AG04450 (cell line): ENCODE results near the gene RAI1. TPM values are rescaled to one million over a fixed set of nuclear protein-coding genes. Genes with fewer than 3 reads are reported as not detected.

Source experiments
- CTCF ChIA-PET: fragments of 300-600, 350-600 bp; formaldehyde crosslinking; extraction: SDS; loops from one replicate; lab custom pipeline; 2022; ENCODE audit warnings: antibody characterized with exemption, inconsistent platforms; lab: Charles Lee
- POLR2A ChIA-PET: fragments of 350-600 bp; formaldehyde crosslinking; extraction: SDS; loops from one replicate; lab custom pipeline; 2021; ENCODE audit warnings: antibody characterized with exemption, inconsistent platforms; lab: Yijun Ruan, JAX
- DNase-seq: peaks from one replicate; pipeline ENCODE4 v3.0.0-alpha.2; 2011; ENCODE audit warnings: low read depth, low spot score
- H3K27ac ChIP-seq: one replicate; pipeline ENCODE4 v1.5.1; 2012; ENCODE audit warnings: low read depth, low read length, control low read depth
- H3K27me3 ChIP-seq: one replicate; pipeline ENCODE4 v1.6.0; 2012; ENCODE audit warnings: low read length; ENCODE audit not compliant: control insufficient read depth, insufficient read depth
- H3K4me3 ChIP-seq: 2 replicates; pipeline ENCODE4 v1.5.1; 2011; ENCODE audit warnings: mild to moderate bottlenecking, low read depth, low read length, control low read depth
- H3K9me3 ChIP-seq: 2 replicates; pipeline ENCODE4 v1.5.1; 2012; ENCODE audit warnings: low read length; ENCODE audit not compliant: control insufficient read depth, insufficient read depth
- CTCF ChIP-seq: IDR thresholded peaks from 2 replicates; pipeline ENCODE4 v1.5.1; 2011; ENCODE audit warnings: low read depth, low read length, control low read depth, inconsistent platforms
- polyA plus RNA-seq: library from polyadenylated mRNA; depleted of rRNA; stranded (reverse); fragments of >200 nt; gene quantifications from 2 replicates; pipeline ENCODE4 v1.2.3, GENCODE V29; 2011

The RAI1 gene
- polyA plus RNA-seq, 1 experiment = 2.1 TPM

GRCh38 chr17:17767154-17767869 lies 86.1 kb downstream of the RAI1 start:
- H3K4me3 ChIP-seq = no peak overlapping the region
- no peaks in the 10 kb centered on the region for H3K27me3 ChIP-seq
- no peak for DNase-seq
- no peaks in the 10 kb centered on the region for H3K9me3 ChIP-seq
- ChIA-PET POLR2A (no interaction called here), CTCF (no interaction called here)
- no peak overlapping the region for H3K27ac ChIP-seq
- no peak for TF ChIP-seq CTCF

GRCh38 chr17:17767887-17768418 lies 86.7 kb downstream of the RAI1 start:
- DNase-seq = no peak
- POLR2A ChIA-PET = interaction anchor here (0.6 kb wide), 1 partner anchor 104 kb away, joined by 3 read pairs; no protein-coding TSS in a partner anchor
- TF ChIP-seq CTCF = no peak
- Histone ChIP-seq H3K9me3 (no peaks in the 10 kb centered on the region), H3K27me3 (no peaks in the 10 kb centered on the region), H3K27ac (no peak overlapping the region), H3K4me3 (no peak overlapping the region)
- CTCF ChIA-PET = no interaction called here

- CTCF ChIA-PET = no interaction called here
- TF ChIP-seq CTCF = no peak
- Histone ChIP-seq H3K9me3 (no peaks in the 10 kb centered on the region), H3K27me3 (no peaks in the 10 kb centered on the region), H3K4me3 (no peak overlapping the region), H3K27ac (no peak overlapping the region)
- POLR2A ChIA-PET = interaction anchor here (0.6 kb wide), 1 partner anchor 105 kb away, joined by 3 read pairs; no protein-coding TSS in a partner anchor
- no peak for DNase-seq
Measured at GRCh38 chr17:17768424-17769088, 87.3 kb downstream of the RAI1 start.

GRCh38 chr17:17769869-17770631 lies 88.8 kb downstream of the RAI1 start:
- H3K27me3 ChIP-seq = no peaks in the 10 kb centered on the region
- H3K4me3 ChIP-seq = no peak overlapping the region
- POLR2A ChIA-PET = interaction anchor here (0.5 kb wide), 1 partner anchor 9 kb away, joined by 5 read pairs; no protein-coding TSS in a partner anchor
- DNase-seq = no peak
- CTCF ChIA-PET = no interaction called here
- TF ChIP-seq CTCF = no peak
- peak overlapping the region; percentile 11 for H3K27ac ChIP-seq
- H3K9me3 ChIP-seq = no peaks in the 10 kb centered on the region
